ENCODE measurements around the gene FUCA1. TPM values are rescaled to one million over a fixed set of nuclear protein-coding genes. Genes with fewer than 3 reads are reported as not detected.

The FUCA1 gene
- total and polyA plus RNA-seq, 2 of the 4 experiments (the other 2 are of a cell fraction), result 2.9 to 3.5 TPM

DNA sequence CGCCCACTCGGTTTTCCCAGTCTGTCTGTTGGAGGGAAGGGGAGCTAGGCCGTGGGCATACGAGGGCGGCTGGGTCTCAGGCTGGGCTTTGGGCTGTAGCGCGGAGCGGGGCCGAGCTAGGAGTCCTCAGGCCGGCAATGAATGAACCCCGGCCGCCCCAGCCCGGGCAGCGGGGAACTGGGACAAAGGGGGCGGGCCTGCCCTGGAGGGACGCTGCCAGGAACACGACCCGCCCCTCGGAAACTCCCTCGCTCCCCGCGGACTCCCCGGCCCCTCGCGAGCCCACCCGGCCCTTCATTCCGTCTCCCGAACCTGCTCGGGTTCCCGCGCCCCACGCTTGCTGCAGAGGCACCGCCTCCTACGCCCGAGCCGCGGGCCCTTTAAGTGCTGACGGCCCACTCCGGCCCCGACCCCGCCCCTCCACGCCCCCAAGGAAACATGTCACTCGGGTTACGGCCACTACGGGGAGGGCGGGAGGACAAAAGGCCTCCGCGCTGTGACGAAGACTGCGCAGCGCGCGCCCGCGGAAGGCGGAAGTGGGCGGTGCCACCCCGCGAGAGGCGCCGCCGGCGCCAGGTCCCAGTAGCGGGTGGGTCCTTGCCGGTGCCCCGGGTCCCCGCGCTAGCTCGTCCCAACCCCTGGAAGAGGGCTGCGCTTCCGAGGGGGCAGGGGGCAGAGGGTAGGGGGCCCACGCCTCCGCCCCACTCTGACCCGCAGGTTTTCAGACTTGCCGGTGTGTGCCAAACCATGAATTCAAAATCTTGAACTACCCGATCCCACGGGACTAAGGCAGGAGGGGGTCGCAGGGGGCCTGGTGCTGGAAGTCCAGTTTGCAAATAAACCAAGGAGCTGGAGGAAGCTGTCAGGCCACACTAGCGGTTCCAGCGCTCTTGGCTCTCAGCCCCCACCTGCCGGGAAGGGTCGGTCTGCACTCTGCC lies 67.4 kb downstream of the FUCA1 start, which contains the start of gene GALE:
TSS of gene GALE (minus strand) at position 355 of the 938 bp plus-strand sequence. CDS start 1,747 bp downstream, outside the sequence.
- H2BK5ac ChIP-seq (ENCODE audit: low read depth, low read length, poor library complexity, severe bottlenecking), result peak within 1 kb of the TSS; percentile 82
- peak within 1 kb of the TSS; percentile 98 for H3K4me2 ChIP-seq (ENCODE audit: low read depth, low read length)
- no peaks in the 10 kb centered on the region for H4K20me1 ChIP-seq (ENCODE audit: insufficient read depth, low read length)
- H2BK120ac ChIP-seq (ENCODE audit: low read depth, low read length), result peak within 1 kb of the TSS; percentile 45
- H2BK20ac ChIP-seq (ENCODE audit: low read depth, low read length), result no peak within 1 kb of the TSS
- ChIA-PET CTCF (no interaction called here), POLR2A (ENCODE audit: unreplicated experiment) (no interaction called here)
- peak within 1 kb of the TSS; percentile 91 for H2AK5ac ChIP-seq (ENCODE audit: low read depth, low read length)
- dilution Hi-C loops (cut with HindIII; ENCODE audit: low sequenced_read_pairs, unreplicated experiment), result no loop called here
- peaks cover 12% of the 10 kb centered on the region; the same call in 1 of the 2 replicates for H3K9me1 ChIP-seq (ENCODE audit: insufficient read depth, low read length)
- H3K9me3 ChIP-seq (ENCODE audit: control insufficient read depth, insufficient read depth, low read length), result no peaks in the 10 kb centered on the region
- H2AFZ ChIP-seq (replicated peaks; ENCODE audit: low read length, poor library complexity), result peak within 1 kb of the TSS; percentile 94
- peak within 1 kb of the TSS; percentile 97 for H3K23ac ChIP-seq (ENCODE audit: low read depth, low read length)
- H4K5ac ChIP-seq (ENCODE audit: low read depth, low read length), result peak within 1 kb of the TSS; percentile 51; the same call in 1 of the 2 replicates
- peak within 1 kb of the TSS; percentile 75 for H3K27ac ChIP-seq (ENCODE audit: insufficient read depth, low read length)
- peak within 1 kb of the TSS; percentile 98 for H3K14ac ChIP-seq (replicated peaks; ENCODE audit: low read depth, low read length)
- H3K4me3 ChIP-seq (ENCODE audit: insufficient read depth, low read depth, low read length), result peak within 1 kb of the TSS; percentile 67
- peaks cover 7% of the 10 kb centered on the region; the same call in 1 of the 2 replicates for H3K4me1 ChIP-seq (ENCODE audit: control insufficient read depth, insufficient read depth, low read length)
- no TSS peak for BruUV-seq (replicated peaks)
- 0% methylated on average over 36 of the region's 82 CpGs; no CpG with 5 or more reads in 1 of the 2 experiments for WGBS, 2 experiments (ENCODE audit: extremely low coverage in 2 of 2, insufficient read length in 1 of 2)
- peak; percentile 92 for ATAC-seq (ENCODE audit: low read depth)
- peak; percentile 92 for DNase-seq
- H3K4ac ChIP-seq (ENCODE audit: low read depth, low read length), result peak within 1 kb of the TSS; percentile 96
- peak within 1 kb of the TSS; percentile 39; the same call in 1 of the 2 replicates for H3K18ac ChIP-seq (ENCODE audit: low read depth, low read length)
- H3K9ac ChIP-seq (ENCODE audit: low read depth, low read length), result peak within 1 kb of the TSS; percentile 81
- peaks cover 17 to 37% of the 10 kb centered on the region in 2 experiments for H3K79me1 ChIP-seq (ENCODE audit: low read depth in 1 of 2, low read length in 2 of 2)
- intact Hi-C loops (cut with micrococcal nuclease), result no loop called here
- in situ Hi-C loops (cut with MboI; ENCODE audit: low sequenced_read_pairs), result no loop called here
- peak within 1 kb of the TSS; percentile 63 to 96 for H4K8ac ChIP-seq (ENCODE audit: low read depth in 2 of 2, low read length in 2 of 2)
- peak within 1 kb of the TSS; percentile 98 for H2AK9ac ChIP-seq (replicated peaks; ENCODE audit: low read depth, low read length, poor library complexity)
- no peaks in the 10 kb centered on the region for H3K27me3 ChIP-seq (ENCODE audit: control insufficient read depth, insufficient read depth, low read length)
- H2BK15ac ChIP-seq (ENCODE audit: low read depth, low read length), result peak within 1 kb of the TSS; percentile 74; the same call in 2 of the 3 replicates
- H3K56ac ChIP-seq (ENCODE audit: extremely low read depth, insufficient read depth, low read length), result peak within 1 kb of the TSS; percentile 84
- TF ChIP-seq CEBPB (IDR thresholded peaks at IDR 0.05; ENCODE audit: low read depth, low read length), result no peak
- no peak for TF ChIP-seq RCOR1 (IDR thresholded peaks at IDR 0.05; ENCODE audit: insufficient replicate concordance, low read length)
- no peak for TF ChIP-seq RAD21 (IDR thresholded peaks at IDR 0.05; ENCODE audit: low read length)
- 0 out of 2 replicates have a peak, but pooled peaks have one; percentile 45 for TF ChIP-seq MXI1 (IDR thresholded peaks at IDR 0.05; ENCODE audit: borderline replicate concordance, low read depth, low read length)
- no peak for TF ChIP-seq NFE2L2 (IDR thresholded peaks at IDR 0.05; ENCODE audit: low read depth, low read length)
- peak; percentile 53; the same call in 1 of the 2 replicates for TF ChIP-seq POLR2A (IDR thresholded peaks at IDR 0.05; ENCODE audit: low read depth, low read length)
- TF ChIP-seq RFX5 (IDR thresholded peaks at IDR 0.05; ENCODE audit: low read depth, low read length), result no peak
- TF ChIP-seq MAZ (IDR thresholded peaks at IDR 0.05; ENCODE audit: borderline replicate concordance, low read depth, low read length), result peak; percentile 82; the same call in 1 of the 2 replicates
- peaks cover 23% of the 10 kb centered on the region for H3K36me3 ChIP-seq (ENCODE audit: control insufficient read depth, insufficient read depth, low read length)
- peak within 1 kb of the TSS; percentile 87 for H4K91ac ChIP-seq (ENCODE audit: insufficient read depth, low read depth, low read length)
